Measurements from ENCODE around the gene PARP8. TPM values are rescaled to one million over a fixed set of nuclear protein-coding genes. Genes with fewer than 3 reads are reported as not detected.

Gene PARP8
- polyA plus RNA-seq, 1 experiment: 25.1 TPM

GRCh38 chr5:50873595-50874277 lies 207.3 kb downstream of the PARP8 start:
- CTCF ChIA-PET: no interaction called here
- no peak for TF ChIP-seq CTCF (IDR thresholded peaks at IDR 0.05; ENCODE audit: low read depth, low read length)

GRCh38 chr5:50874306-50875001 lies 208.0 kb downstream of the PARP8 start:
- no peak for DNase-seq (ENCODE audit: low read depth, low spot score)
- TF ChIP-seq CTCF (IDR thresholded peaks at IDR 0.05; ENCODE audit: low read depth, low read length): no peak
- no peaks in the 10 kb centered on the region; the same call in 1 of the 2 replicates for H3K9me3 ChIP-seq (ENCODE audit: control insufficient read depth, insufficient read depth, low read length)
- ChIA-PET CTCF (no interaction called here), POLR2A (no interaction called here)
- H3K4me3 ChIP-seq (ENCODE audit: low read depth, low read length): no peak overlapping the region
- H3K27ac ChIP-seq (ENCODE audit: low read depth, low read length): no peak overlapping the region
- H3K27me3 ChIP-seq (ENCODE audit: control insufficient read depth, insufficient read depth, low read length): no peaks in the 10 kb centered on the region

More at GRCh38 chr5:50873595-50874277, 207.3 kb downstream of the PARP8 start:
- no peaks in the 10 kb centered on the region for H3K27me3 ChIP-seq (ENCODE audit: control insufficient read depth, insufficient read depth, low read length)
- no peak overlapping the region for H3K4me3 ChIP-seq (ENCODE audit: low read depth, low read length)
- H3K27ac ChIP-seq (ENCODE audit: low read depth, low read length): no peak overlapping the region
- no peaks in the 10 kb centered on the region; the same call in 1 of the 2 replicates for H3K9me3 ChIP-seq (ENCODE audit: control insufficient read depth, insufficient read depth, low read length)
- POLR2A ChIA-PET: no interaction called here
- no peak for DNase-seq (ENCODE audit: low read depth, low spot score)

- POLR2A ChIA-PET: no interaction called here
- no peaks in the 10 kb centered on the region; the same call in 1 of the 2 replicates for H3K9me3 ChIP-seq (ENCODE audit: control insufficient read depth, insufficient read depth, low read length)
- no peak overlapping the region for H3K27ac ChIP-seq (ENCODE audit: low read depth, low read length)
- H3K4me3 ChIP-seq (ENCODE audit: low read depth, low read length): no peak overlapping the region
- TF ChIP-seq CTCF (IDR thresholded peaks at IDR 0.05; ENCODE audit: low read depth, low read length): no peak
- CTCF ChIA-PET: no interaction called here
- H3K27me3 ChIP-seq (ENCODE audit: control insufficient read depth, insufficient read depth, low read length): no peaks in the 10 kb centered on the region
- DNase-seq (ENCODE audit: low read depth, low spot score): no peak
Measured at GRCh38 chr5:50875002-50875344, 208.5 kb downstream of the PARP8 start.

- Histone ChIP-seq H3K4me3 (ENCODE audit: low read depth, low read length) (no peak overlapping the region), H3K9me3 (ENCODE audit: control insufficient read depth, insufficient read depth, low read length) (no peaks in the 10 kb centered on the region; the same call in 1 of the 2 replicates), H3K27me3 (ENCODE audit: control insufficient read depth, insufficient read depth, low read length) (no peaks in the 10 kb centered on the region), H3K27ac (ENCODE audit: low read depth, low read length) (no peak overlapping the region)
- ChIA-PET POLR2A (no interaction called here), CTCF (no interaction called here)
- no peak for DNase-seq (ENCODE audit: low read depth, low spot score)
- no peak for TF ChIP-seq CTCF (IDR thresholded peaks at IDR 0.05; ENCODE audit: low read depth, low read length)
Measured at GRCh38 chr5:50878470-50878869, 212.0 kb downstream of the PARP8 start.

- H3K27me3 ChIP-seq (ENCODE audit: control insufficient read depth, insufficient read depth, low read length): no peaks in the 10 kb centered on the region
- H3K4me3 ChIP-seq (ENCODE audit: low read depth, low read length): no peak overlapping the region
- POLR2A ChIA-PET: no interaction called here
- CTCF ChIA-PET: no interaction called here
- no peak for TF ChIP-seq CTCF (IDR thresholded peaks at IDR 0.05; ENCODE audit: low read depth, low read length)
- no peak overlapping the region for H3K27ac ChIP-seq (ENCODE audit: low read depth, low read length)
- DNase-seq (ENCODE audit: low read depth, low spot score): no peak
- H3K9me3 ChIP-seq (ENCODE audit: control insufficient read depth, insufficient read depth, low read length): no peaks in the 10 kb centered on the region; the same call in 1 of the 2 replicates
Measured at GRCh38 chr5:50881407-50881806, 215.0 kb downstream of the PARP8 start.
